22Rv1 (cell line): Measurements from ENCODE around the gene HSF2BP.
"Not testable (repeated sequence)": the region's sequence is repeated elsewhere in the genome, so short reads cannot be mapped to it uniquely, and the experiment has no call there.

Experiments
- ZFX ChIP-seq: fragments of 450-650 bp; IDR thresholded peaks from 2 replicates; pipeline ENCODE4 v1.6.1; 2017; ENCODE audit warnings: antibody characterized with exemption, borderline replicate concordance
- TF ChIP-seq, protein P1 (sequence below): fragments of 450-650 bp; IDR thresholded peaks from 2 replicates; pipeline ENCODE4 v1.5.1; 2017; ENCODE audit warnings: mild to moderate bottlenecking

- TF ChIP-seq, protein P1, sequence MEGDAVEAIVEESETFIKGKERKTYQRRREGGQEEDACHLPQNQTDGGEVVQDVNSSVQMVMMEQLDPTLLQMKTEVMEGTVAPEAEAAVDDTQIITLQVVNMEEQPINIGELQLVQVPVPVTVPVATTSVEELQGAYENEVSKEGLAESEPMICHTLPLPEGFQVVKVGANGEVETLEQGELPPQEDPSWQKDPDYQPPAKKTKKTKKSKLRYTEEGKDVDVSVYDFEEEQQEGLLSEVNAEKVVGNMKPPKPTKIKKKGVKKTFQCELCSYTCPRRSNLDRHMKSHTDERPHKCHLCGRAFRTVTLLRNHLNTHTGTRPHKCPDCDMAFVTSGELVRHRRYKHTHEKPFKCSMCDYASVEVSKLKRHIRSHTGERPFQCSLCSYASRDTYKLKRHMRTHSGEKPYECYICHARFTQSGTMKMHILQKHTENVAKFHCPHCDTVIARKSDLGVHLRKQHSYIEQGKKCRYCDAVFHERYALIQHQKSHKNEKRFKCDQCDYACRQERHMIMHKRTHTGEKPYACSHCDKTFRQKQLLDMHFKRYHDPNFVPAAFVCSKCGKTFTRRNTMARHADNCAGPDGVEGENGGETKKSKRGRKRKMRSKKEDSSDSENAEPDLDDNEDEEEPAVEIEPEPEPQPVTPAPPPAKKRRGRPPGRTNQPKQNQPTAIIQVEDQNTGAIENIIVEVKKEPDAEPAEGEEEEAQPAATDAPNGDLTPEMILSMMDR, result not testable (repeated sequence)
- not testable (repeated sequence) for TF ChIP-seq ZFX
Observed at GRCh38 chr21:43540561-43540960, 118.7 kb downstream of the HSF2BP start.
